ENCODE measurements around the gene AGPAT4.
A peak's percentile ranks its signal among the peaks of the same experiment; 100 is the strongest.

- TF ChIP-seq CTCF (IDR thresholded peaks at IDR 0.05) (peak in 2 of 5 experiments; percentile 48 to 67), EP300 (IDR thresholded peaks at IDR 0.05) (no peak), POLR2A (IDR thresholded peaks at IDR 0.05) (no peak)
These were observed 133.9 kb downstream of the AGPAT4 start for GRCh38 chr6:161139766-161140553.
